Kidney capillary endothelial cell (primary cell): ENCODE results near the gene AUNIP.

Experiments used
- DNase-seq: peaks from one replicate; pipeline ENCODE4 v3.0.0-alpha.2; 2018; ENCODE audit warnings: low spot score

The AUNIP gene

GRCh38 chr1:25888426-25888987 is 29.2 kb upstream of the AUNIP start:
- no peak for DNase-seq

GRCh38 chr1:25885602-25886001 is 26.3 kb upstream of the AUNIP start:
- no peak for DNase-seq

DNA sequence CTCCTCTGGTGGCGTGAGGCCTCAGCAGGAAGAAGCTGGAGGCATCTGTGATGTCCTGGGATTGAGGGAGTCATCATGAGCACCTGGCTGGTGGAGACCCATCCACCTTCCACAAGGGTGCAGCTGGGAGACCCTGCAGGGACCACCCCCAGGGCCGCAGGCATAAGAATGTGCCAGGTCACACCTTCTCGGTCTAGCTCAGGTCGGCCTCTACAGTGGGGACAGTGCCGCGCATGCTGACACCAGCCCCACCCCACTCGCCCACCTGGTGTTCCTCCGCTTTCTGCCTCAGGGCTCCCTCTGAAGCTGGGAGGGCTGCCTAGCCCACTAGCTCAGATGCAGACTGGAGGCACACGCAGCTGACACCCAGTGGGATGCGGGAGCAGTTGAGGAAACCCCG is 22.0 kb upstream of the AUNIP start:
- no peak for DNase-seq

DNA sequence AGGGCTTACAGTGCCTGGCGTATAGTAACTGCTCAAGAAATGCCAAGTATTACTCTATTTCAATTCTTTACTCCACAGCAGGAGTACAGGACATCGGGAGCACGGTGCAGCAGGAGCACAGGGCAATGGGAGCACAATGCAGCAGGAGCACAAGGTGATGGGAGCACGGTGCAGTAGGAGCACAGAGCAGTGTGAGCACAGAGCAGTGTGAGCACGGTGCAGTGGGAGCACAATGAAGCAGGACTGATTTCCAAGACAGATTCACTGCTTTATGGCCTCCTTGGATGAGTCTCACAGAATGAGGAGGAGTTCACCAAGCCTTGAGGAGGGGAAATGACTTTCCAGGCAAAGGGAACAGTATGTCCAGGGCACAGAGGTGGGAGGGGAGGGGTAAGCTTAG is 21.3 kb upstream of the AUNIP start:
- DNase-seq = no peak

- DNase-seq = no peak
Measured at GRCh38 chr1:25879675-25880074, 20.4 kb upstream of the AUNIP start.

DNA sequence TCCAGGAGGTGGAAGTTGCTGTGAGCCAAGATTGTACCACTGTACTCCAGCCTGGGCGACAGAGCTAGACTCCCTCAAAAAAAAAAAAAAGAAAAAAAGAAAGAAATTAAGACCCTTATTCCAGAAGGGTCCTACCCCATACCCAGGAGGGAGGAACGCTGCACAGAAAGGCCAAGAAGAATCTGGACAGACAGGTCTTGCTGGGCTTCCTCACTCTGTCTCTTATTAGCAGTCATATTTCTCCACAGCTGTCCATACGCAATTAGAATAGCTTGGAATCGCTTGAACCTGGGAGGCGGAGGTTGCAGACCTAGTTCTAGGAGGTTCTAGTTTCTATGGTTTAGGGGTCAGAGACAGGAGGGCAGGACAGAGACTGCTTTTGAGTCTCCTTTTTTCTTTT is 19.4 kb upstream of the AUNIP start:
- no peak for DNase-seq

DNA sequence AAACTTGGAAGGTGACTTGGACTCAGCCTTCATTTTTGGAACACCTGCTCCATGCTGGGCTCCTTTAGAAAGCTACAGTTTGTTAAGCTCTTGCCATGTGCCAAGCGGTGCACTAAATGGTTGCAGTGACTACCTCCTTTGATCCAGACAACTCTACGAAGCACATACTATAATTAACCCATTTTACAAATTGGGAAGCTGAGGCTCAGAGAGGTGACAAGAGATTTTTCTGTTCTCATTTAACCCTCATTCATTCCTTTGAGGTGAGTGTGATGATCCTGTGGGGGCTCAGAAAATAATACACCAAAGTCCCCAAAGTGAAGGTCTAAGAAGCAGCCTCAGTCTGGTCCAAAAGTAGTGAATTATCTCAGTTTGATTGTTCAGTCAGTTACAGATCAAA is 17.9 kb upstream of the AUNIP start:
- DNase-seq = no peak

DNA sequence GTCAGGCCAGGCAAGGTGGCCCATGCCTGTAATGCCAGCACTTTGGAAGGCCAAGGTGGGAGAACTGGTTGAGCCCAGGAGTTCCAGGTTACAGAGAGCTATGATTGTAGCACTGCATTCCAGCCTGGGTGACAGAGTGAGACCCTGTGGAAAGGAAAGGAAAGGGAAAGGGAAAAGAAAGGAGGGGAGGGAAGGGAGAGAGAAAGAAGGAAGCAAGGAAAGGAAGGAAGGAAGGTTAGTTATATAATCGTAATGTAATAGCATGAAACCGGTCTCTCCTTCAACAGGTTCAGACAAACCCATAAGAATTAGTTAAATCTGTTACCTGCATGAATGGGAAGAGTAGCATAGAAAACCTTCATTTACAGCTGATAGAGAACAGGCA is 17.4 kb upstream of the AUNIP start:
- no peak for DNase-seq

GRCh38 chr1:25875856-25876692 is 16.8 kb upstream of the AUNIP start:
- no peak for DNase-seq

DNA sequence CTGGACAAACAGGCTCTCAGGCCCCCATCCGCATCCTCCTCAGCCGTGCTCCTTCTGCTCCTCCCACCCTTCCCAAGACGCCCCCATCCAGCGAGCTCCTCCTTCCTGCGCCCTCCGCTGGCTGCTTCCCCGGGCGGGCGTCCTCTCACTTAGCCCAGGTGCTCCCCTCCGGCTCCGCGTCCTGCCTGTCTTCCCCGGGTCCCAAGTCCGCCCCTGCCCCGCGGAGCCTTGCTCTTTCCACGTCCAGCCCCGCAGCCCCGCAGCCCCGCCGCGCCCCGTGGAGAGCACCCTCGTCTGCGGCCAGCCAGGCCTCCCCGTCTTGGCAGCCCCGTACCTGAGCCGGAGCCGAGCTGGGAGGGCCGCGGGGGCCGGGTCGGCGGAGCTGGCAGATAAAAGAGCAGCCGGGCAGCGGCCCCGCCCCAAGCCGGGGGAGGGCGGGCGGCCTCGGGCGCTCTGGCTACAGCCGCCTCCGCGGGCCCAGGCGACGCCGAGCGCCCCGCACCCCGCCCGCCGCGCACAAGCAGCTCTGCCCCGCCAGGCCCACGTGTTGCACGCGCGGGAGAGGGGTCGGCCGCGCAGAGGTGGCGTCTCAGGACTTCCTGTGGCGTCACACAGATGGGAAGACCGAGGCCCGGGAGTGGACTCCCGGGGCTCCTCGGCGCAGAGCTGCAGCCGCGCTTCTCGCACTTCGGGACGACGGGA is 16.0 kb upstream of the AUNIP start, which contains the start of gene PAQR7:
Gene PAQR7, minus strand, starts transcription at position 555 of the 702 bp plus-strand sequence. CDS start 11,869 bp downstream, outside the sequence.
- peak; percentile 50 for DNase-seq

- DNase-seq = no peak
Measured at GRCh38 chr1:25874635-25875153, 15.4 kb upstream of the AUNIP start.

DNA sequence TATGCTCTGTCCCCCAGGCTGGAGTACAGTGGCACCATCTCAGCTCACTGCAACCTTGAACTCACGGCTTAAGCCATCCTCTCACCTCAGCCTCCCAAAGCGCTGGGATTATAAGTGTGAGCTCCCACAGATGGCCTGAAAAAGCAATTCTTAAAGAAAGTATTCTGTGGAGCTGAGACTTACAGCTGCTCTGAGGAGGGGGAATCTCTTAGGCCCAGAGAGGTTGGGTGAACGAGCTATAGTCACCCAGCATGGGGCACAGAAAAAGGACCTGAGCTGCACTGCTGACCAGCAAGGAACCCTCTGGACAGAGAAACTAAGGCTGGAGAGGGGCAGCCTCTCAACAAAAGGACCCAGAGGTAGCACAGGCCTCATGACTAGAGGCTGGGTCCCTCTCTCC is 15.0 kb upstream of the AUNIP start:
- no peak for DNase-seq

DNA sequence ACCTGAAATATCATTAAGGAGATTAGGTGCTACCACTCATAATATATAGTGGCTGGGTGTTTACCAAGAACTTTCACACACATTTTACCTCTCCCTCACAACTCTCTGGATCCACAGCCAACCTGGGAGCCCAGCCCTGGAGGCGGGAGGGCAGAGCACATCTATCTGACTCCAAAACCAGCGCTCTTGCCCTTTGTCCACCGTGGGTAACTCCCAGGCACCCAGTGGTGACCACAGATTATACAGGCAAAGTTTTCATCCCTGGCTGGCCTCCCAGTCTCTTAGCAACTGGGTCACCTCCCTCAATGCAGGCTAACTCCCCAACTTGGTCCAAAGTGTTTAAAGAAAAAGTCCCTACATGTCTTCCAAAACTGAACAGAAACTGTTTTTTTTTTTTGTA is 13.9 kb upstream of the AUNIP start:
- no peak for DNase-seq

GRCh38 chr1:25872713-25873112 is 13.5 kb upstream of the AUNIP start:
- no peak for DNase-seq

- no peak for DNase-seq
Measured at GRCh38 chr1:25871704-25872494, 12.6 kb upstream of the AUNIP start.

DNA sequence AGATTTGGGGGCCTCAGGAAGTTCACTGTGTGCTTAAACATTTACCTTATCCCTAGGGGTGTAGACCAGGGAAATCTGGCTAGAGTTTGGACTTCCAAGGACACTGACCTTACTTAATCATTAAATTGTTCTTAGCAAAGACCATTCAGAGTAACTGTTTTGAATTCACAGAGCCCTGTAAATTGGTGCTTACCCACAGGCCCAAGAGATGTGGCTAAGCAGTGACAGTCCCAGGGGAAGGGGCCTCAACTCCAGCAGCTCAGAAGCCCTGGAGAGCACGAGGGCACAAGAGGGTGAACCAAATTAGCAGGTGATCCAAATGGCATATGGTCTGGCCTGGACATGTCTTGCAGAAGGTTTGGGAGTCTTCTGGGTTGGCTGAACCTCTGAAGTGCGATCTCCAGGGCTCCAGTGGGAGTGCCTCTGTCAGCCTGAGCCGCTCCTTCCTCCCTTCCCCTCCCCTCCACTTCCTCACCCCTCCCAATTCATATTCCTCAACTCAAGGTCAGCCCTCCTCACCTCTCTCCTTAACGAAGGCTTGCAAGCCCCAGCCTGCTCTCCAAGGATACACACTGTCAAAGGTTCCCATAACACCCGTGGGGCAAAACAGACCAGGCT is 11.9 kb upstream of the AUNIP start:
- DNase-seq = no peak

GRCh38 chr1:25870614-25871013 is 11.4 kb upstream of the AUNIP start:
- no peak for DNase-seq

DNA sequence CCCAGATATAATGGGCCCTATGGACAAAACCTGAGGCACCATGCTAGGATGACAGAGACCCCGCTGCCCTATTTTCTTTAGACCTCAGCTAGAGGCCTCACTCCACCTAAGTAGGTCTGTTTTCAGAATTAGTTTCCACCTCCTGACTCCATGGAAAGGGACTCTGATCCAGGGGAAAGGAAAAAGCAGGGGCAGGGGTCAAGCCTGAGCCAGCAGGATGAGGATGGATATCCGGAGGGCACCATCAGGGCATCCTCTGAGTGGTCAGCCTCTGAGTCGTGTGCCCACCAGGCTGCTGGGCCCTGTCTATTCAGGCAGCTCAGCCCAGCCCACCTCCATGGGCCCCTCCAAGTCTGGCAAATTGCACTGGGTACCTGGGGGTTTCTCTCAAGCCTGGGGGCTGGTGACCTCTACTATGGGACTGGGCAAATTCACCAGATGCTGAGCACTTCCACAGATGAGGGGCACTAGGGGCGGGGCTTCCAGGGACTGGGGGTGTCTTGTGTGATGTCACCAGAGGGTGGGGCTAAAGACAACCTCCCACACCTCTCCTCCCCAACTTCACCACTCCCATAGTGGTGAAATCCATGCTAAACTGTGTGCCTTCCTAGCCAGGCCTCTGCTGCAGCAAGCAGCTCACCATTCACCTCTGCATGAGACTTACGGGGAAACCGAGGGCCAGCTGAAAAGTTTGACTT is 10.8 kb upstream of the AUNIP start:
- DNase-seq = no peak

GRCh38 chr1:25867210-25867991 is 8.1 kb upstream of the AUNIP start:
- DNase-seq = no peak

DNA sequence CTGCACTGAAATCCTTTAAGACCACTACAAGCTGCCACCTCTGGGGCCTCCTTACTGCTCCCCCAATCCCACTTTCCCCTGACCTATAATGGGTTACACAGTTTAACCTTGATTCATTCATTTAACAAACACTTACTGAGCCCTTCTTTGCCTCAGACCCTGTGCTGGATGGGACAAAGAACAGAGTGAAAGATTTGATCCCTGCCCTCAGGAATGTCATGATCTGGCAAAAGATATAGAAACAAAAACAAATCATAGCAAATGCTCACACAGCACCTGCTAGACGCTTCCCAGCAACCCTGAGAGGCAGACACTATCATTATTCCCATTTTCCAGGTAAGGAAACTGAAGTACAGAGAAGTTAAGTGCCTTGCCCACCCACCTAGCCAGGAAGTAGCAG is 7.0 kb upstream of the AUNIP start:
- no peak for DNase-seq
